Activated CD4-positive, alpha-beta memory T cell treated with anti-CD3 and anti-CD28 coated beads for 36 hours (primary cell): ENCODE measurements around the gene AAGAB. TPM values are rescaled to one million over a fixed set of nuclear protein-coding genes. Genes with fewer than 3 reads are reported as not detected.
"Not testable (repeated sequence)": the region's sequence is repeated elsewhere in the genome, so short reads cannot be mapped to it uniquely, and the experiment has no call there.

Source experiments
- CTCF ChIA-PET: fragments of 350-600 bp; sonication (Branson Sonifier 250); formaldehyde crosslinking; loops from one replicate; lab custom pipeline; 2021; ENCODE audit warnings: antibody characterized with exemption, inconsistent platforms; lab: Charles Lee
- POLR2A ChIA-PET: fragments of 350-600 bp; sonication (Branson Sonifier 250); formaldehyde crosslinking; loops from one replicate; lab custom pipeline; 2021; ENCODE audit warnings: antibody characterized with exemption; lab: Charles Lee
- DNase-seq: peaks from one replicate; pipeline ENCODE4 v3.0.0-alpha.2; 2020
- H3K27ac Mint-ChIP-seq: one replicate; pipeline ENCODE4 v1.8.0; 2021; ENCODE audit warnings: mixed read lengths
- H3K27me3 Mint-ChIP-seq: one replicate; pipeline ENCODE4 v1.8.0; 2021; ENCODE audit warnings: mixed read lengths
- H3K36me3 Mint-ChIP-seq: one replicate; pipeline ENCODE4 v1.8.0; 2021; ENCODE audit warnings: mixed read lengths
- H3K4me1 Mint-ChIP-seq: one replicate; pipeline ENCODE4 v1.8.0; 2021; ENCODE audit warnings: low read depth, mixed read lengths
- H3K4me3 Mint-ChIP-seq: one replicate; pipeline ENCODE4 v1.8.0; 2021; ENCODE audit warnings: mild to moderate bottlenecking, mixed read lengths
- H3K9me3 Mint-ChIP-seq: one replicate; pipeline ENCODE4 v1.8.0; 2021; ENCODE audit warnings: mixed read lengths
- intact Hi-C: fragments of 100-400 bp; cut with micrococcal nuclease; formaldehyde crosslinking; loops from one replicate; pipeline ENCODE4 v1.15.1; 2023
- total RNA-seq, 2 experiments: library from RNA; stranded (reverse); gene quantifications; one replicate each; pipeline ENCODE4 v1.2.3, GENCODE V29; 2021

AAGAB gene
- total RNA-seq, 2 experiments from 2014 or later, result 52.3 to 57.0 TPM

- peaks cover 22% of the 10 kb centered on the region for H3K36me3 Mint-ChIP-seq
- intact Hi-C loops, result no loop called here
- H3K4me1 Mint-ChIP-seq, result peaks cover 24% of the 10 kb centered on the region
- POLR2A ChIA-PET, result interaction anchor here (1.2 kb wide), 1 partner anchor 30 kb away, joined by 3 read pairs; no protein-coding TSS in a partner anchor
- CTCF ChIA-PET, result interaction anchor here (0.6 kb wide), 1 partner anchor 43 kb away, joined by 4 read pairs; no protein-coding TSS in a partner anchor
- H3K27me3 Mint-ChIP-seq, result no peaks in the 10 kb centered on the region
- DNase-seq, result no peak
- no peaks in the 10 kb centered on the region for H3K9me3 Mint-ChIP-seq
- H3K27ac Mint-ChIP-seq, result no peak overlapping the region
- H3K4me3 Mint-ChIP-seq, result no peak overlapping the region
Measured at GRCh38 chr15:67164811-67165253, 89.6 kb downstream of the AAGAB start.

GRCh38 chr15:67164401-67164791 is 90.1 kb downstream of the AAGAB start:
- intact Hi-C loops, result no loop called here
- H3K4me1 Mint-ChIP-seq, result peaks cover 26% of the 10 kb centered on the region
- H3K4me3 Mint-ChIP-seq, result no peak overlapping the region
- no peaks in the 10 kb centered on the region for H3K9me3 Mint-ChIP-seq
- no peak for DNase-seq
- ChIA-PET POLR2A (no interaction called here), CTCF (interaction anchor here (0.6 kb wide), 1 partner anchor 43 kb away, joined by 4 read pairs; no protein-coding TSS in a partner anchor)
- no peaks in the 10 kb centered on the region for H3K27me3 Mint-ChIP-seq
- no peak overlapping the region for H3K27ac Mint-ChIP-seq
- H3K36me3 Mint-ChIP-seq, result peaks cover 22% of the 10 kb centered on the region

- no peak overlapping the region for H3K27ac Mint-ChIP-seq
- peaks cover 14% of the 10 kb centered on the region for H3K36me3 Mint-ChIP-seq
Measured at GRCh38 chr15:67163180-67163579, 91.3 kb downstream of the AAGAB start.

DNA sequence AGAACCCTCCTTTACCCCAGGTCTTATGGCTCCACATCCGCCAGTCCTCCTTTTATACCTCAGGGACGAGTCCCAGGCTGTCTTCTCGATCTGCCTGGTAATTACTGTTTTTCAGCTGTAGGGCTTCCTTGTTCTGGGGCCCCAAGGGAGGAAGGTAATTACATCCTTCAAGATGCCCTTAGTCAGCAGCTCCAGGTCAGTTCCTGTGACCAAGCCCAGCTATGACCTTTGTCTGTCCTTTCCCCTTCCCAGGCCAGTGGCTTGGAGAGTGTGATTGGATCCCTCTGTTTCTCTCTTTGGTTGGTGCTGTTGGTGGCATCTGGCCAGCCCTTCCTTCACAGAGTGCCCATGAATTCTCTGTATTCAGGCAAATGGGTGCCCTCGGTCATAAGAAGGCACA is 92.6 kb downstream of the AAGAB start:
- Mint-ChIP-seq H3K4me3 (no peak overlapping the region), H3K27ac (peak overlapping the region; percentile 15), H3K4me1 (peaks cover 34% of the 10 kb centered on the region), H3K36me3 (peaks cover 15% of the 10 kb centered on the region), H3K9me3 (no peaks in the 10 kb centered on the region), H3K27me3 (no peaks in the 10 kb centered on the region)
- no peak for DNase-seq
- CTCF ChIA-PET, result interaction anchor here (0.8 kb wide), 1 partner anchor 215 kb away, joined by 3 read pairs; no protein-coding TSS in a partner anchor
- POLR2A ChIA-PET, result no interaction called here
- intact Hi-C loops, result no loop called here

More at GRCh38 chr15:67163180-67163579, 91.3 kb downstream of the AAGAB start:
- no peak overlapping the region for H3K4me3 Mint-ChIP-seq
- ChIA-PET CTCF (no interaction called here), POLR2A (no interaction called here)
- no peaks in the 10 kb centered on the region for H3K9me3 Mint-ChIP-seq
- peaks cover 21% of the 10 kb centered on the region for H3K4me1 Mint-ChIP-seq
- DNase-seq, result no peak
- intact Hi-C loops, result no loop called here
- no peaks in the 10 kb centered on the region for H3K27me3 Mint-ChIP-seq

- DNase-seq, result no peak
- H3K27ac Mint-ChIP-seq, result no peak overlapping the region
- intact Hi-C loops, result no loop called here
- H3K36me3 Mint-ChIP-seq, result peaks cover 15% of the 10 kb centered on the region
- H3K4me1 Mint-ChIP-seq, result peaks cover 38% of the 10 kb centered on the region
- ChIA-PET POLR2A (no interaction called here), CTCF (interaction anchor here (0.8 kb wide), 1 partner anchor 215 kb away, joined by 3 read pairs; no protein-coding TSS in a partner anchor)
- H3K27me3 Mint-ChIP-seq, result no peaks in the 10 kb centered on the region
- no peak overlapping the region for H3K4me3 Mint-ChIP-seq
- peaks cover under 1% of the 10 kb centered on the region for H3K9me3 Mint-ChIP-seq
Measured at GRCh38 chr15:67161412-67161811, 93.0 kb downstream of the AAGAB start.

GRCh38 chr15:67158367-67158766 is 96.1 kb downstream of the AAGAB start:
- peaks cover 51% of the 10 kb centered on the region for H3K4me1 Mint-ChIP-seq
- DNase-seq, result no peak
- peaks cover 20% of the 10 kb centered on the region for H3K36me3 Mint-ChIP-seq
- no peak overlapping the region for H3K27ac Mint-ChIP-seq
- peaks cover 7% of the 10 kb centered on the region for H3K9me3 Mint-ChIP-seq
- intact Hi-C loops, result no loop called here
- POLR2A ChIA-PET, result no interaction called here
- no peaks in the 10 kb centered on the region for H3K27me3 Mint-ChIP-seq
- H3K4me3 Mint-ChIP-seq, result no peak overlapping the region
- CTCF ChIA-PET, result no interaction called here

DNA sequence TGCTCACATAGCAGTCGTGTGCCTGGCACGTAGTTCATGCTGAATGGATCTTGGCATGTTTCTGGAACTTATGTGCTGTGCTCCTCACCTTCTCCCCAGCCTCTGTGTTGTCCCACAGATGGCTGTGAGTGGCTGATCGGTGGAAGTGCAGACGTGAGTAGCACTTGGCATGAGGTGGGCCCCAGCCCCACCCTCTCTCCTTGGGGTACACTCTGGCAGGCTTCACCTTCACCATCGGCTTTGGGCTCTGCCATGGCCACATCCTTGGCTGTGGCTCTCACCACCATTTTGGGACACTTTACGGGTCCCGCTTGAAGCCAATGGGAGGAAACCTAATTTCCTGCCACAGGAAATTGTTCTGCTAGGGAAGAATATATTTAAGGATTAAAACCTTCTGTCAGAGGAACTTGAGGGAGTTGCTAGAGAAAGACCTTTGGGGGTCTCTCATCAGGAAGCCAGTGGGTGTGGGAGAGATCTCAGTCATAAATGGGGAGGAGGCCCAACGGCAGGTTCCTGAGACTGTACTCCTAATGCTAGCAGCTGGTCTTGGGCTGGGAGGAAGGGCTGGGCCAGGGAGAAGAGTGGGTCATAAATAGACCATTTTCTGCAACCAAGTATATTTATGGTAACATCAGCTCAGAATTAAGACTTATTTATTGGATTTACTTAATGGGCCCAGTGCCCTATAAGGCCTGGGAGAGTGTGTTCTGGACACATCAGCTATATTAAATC is 96.8 kb downstream of the AAGAB start:
- DNase-seq, result no peak
- H3K27ac Mint-ChIP-seq, result peak overlapping the region; percentile 44
- ChIA-PET POLR2A (no interaction called here), CTCF (no interaction called here)
- intact Hi-C loops, result no loop called here
- H3K9me3 Mint-ChIP-seq, result peaks cover 7% of the 10 kb centered on the region
- peaks cover 54% of the 10 kb centered on the region for H3K4me1 Mint-ChIP-seq
- H3K27me3 Mint-ChIP-seq, result no peaks in the 10 kb centered on the region
- H3K4me3 Mint-ChIP-seq, result no peak overlapping the region
- H3K36me3 Mint-ChIP-seq, result peaks cover 21% of the 10 kb centered on the region

DNA sequence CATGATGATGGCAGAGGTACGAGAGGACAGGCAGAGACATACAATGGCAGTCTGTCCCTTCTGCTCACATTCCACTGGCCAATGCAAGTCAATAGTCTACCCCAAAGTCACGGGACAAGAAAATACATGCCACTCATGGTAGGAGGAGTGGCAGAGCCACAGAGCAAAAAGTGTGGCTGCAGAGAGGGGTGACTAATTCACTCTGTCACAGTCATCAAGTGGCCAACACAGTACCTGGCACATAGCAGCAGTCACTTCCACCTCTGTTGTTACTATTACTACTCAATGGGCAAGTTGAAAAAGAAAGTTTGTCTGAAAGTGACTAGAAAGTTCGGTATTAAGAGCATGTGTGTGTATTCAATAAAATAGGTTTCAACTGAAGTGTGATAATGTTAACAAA is 97.6 kb downstream of the AAGAB start:
- intact Hi-C loops, result no loop called here
- POLR2A ChIA-PET, result no interaction called here
- no peak overlapping the region for H3K27ac Mint-ChIP-seq
- no peak overlapping the region for H3K4me3 Mint-ChIP-seq
- CTCF ChIA-PET, result no interaction called here
- peaks cover 28% of the 10 kb centered on the region for H3K36me3 Mint-ChIP-seq
- peaks cover 7% of the 10 kb centered on the region for H3K9me3 Mint-ChIP-seq
- no peaks in the 10 kb centered on the region for H3K27me3 Mint-ChIP-seq
- H3K4me1 Mint-ChIP-seq, result peaks cover 57% of the 10 kb centered on the region
- DNase-seq, result peak; percentile 47

DNA sequence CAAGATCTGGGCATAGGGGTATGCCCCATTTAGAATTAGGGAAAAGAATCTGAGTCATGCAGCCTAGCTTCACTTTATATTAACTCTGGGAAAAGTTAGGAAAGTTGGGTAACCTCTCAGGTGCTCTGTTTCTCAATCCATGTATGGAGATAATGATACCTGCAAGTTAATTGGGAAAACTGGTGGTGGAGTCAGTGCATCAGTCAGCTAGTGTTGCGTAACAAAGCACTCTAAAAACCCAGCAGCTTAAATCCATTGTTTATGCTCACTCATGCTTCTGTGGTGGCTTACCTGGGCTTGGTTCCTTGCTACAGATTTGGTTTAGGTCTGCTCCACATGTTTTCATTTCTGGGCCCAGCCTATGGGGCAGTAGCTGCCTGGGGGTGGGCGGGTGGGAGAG is 98.0 kb downstream of the AAGAB start:
- Mint-ChIP-seq H3K36me3 (peaks cover 28% of the 10 kb centered on the region), H3K27ac (peak overlapping the region; percentile 13), H3K4me1 (peaks cover 55% of the 10 kb centered on the region), H3K9me3 (peaks cover 7% of the 10 kb centered on the region), H3K4me3 (no peak overlapping the region), H3K27me3 (no peaks in the 10 kb centered on the region)
- intact Hi-C loops, result no loop called here
- no peak for DNase-seq
- POLR2A ChIA-PET, result no interaction called here
- CTCF ChIA-PET, result no interaction called here

- Mint-ChIP-seq H3K9me3 (peaks cover 7% of the 10 kb centered on the region), H3K36me3 (peaks cover 28% of the 10 kb centered on the region), H3K27me3 (no peaks in the 10 kb centered on the region), H3K27ac (no peak overlapping the region), H3K4me1 (peaks cover 58% of the 10 kb centered on the region), H3K4me3 (no peak overlapping the region)
- no peak for DNase-seq
- ChIA-PET POLR2A (no interaction called here), CTCF (no interaction called here)
- intact Hi-C loops, result no loop called here
Measured at GRCh38 chr15:67154249-67154648, 100.2 kb downstream of the AAGAB start.

GRCh38 chr15:67153044-67153443 is 101.4 kb downstream of the AAGAB start:
- peaks cover 28% of the 10 kb centered on the region for H3K36me3 Mint-ChIP-seq
- H3K27ac Mint-ChIP-seq, intact Hi-C loops, POLR2A ChIA-PET, DNase-seq, CTCF ChIA-PET, H3K4me3 Mint-ChIP-seq, H3K27me3 Mint-ChIP-seq, H3K9me3 Mint-ChIP-seq: not testable (repeated sequence)
- peaks cover 67% of the 10 kb centered on the region for H3K4me1 Mint-ChIP-seq

DNA sequence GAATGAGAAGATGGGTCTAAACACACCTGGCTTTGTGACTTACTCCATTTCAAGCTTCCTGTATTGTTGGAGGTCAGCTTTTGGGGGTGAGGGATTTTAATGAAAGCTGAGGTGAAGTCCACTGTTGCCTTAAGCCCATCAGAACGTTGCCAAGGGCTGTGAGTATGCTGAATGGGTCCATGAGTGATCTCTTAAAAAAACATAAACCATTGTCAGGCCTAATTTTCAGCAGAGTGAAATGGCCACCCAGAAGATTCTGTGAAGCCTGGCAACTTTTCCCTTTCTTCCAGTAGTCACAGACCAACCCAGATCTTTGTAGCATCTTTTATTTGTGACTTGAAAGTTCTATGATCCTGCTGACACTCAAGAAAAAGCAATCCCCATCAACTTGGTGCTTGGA is 102.0 kb downstream of the AAGAB start:
- no peak overlapping the region for H3K4me3 Mint-ChIP-seq

More for the DNA sequence above, 102.0 kb downstream of the AAGAB start:
- CTCF ChIA-PET, result no interaction called here
- Mint-ChIP-seq H3K4me1 (peaks cover 67% of the 10 kb centered on the region), H3K36me3 (peaks cover 24% of the 10 kb centered on the region), H3K27me3 (no peaks in the 10 kb centered on the region), H3K27ac (peak overlapping the region; percentile 51), H3K9me3 (peaks cover 7% of the 10 kb centered on the region)
- POLR2A ChIA-PET, result interaction anchor here (1.3 kb wide), 1 partner anchor 51 kb away, joined by 3 read pairs; no protein-coding TSS in a partner anchor
- DNase-seq, result no peak
- intact Hi-C loops, result no loop called here
